ENCODE measurements around the gene LPCAT3. TPM values are rescaled to one million over a fixed set of nuclear protein-coding genes. Genes with fewer than 3 reads are reported as not detected.
"Not testable (repeated sequence)": the region's sequence is repeated elsewhere in the genome, so short reads cannot be mapped to it uniquely, and the experiment has no call there.

Gene LPCAT3
- polyA plus RNA-seq, 1 donor (not counting 4 experiments of a cell fraction or from before 2014, with no cell fraction given), result 69.1 TPM

GRCh38 chr12:7058163-7058845 is 40.0 kb upstream of the LPCAT3 start:
- Histone ChIP-seq H3K36me3 (ENCODE audit: control insufficient read depth in 2 of 2, extremely low read depth in 1 of 2, insufficient read depth in 2 of 2, low read length in 2 of 2) (no peaks in the 10 kb centered on the region), H3K27me3 (ENCODE audit: control insufficient read depth, extremely low read depth, insufficient read depth, low read length) (no peaks in the 10 kb centered on the region), H3K79me2 (ENCODE audit: control insufficient read depth, insufficient read depth, low read length) (no peaks in the 10 kb centered on the region), H2AFZ (ENCODE audit: control insufficient read depth, low read length) (no peak overlapping the region), H3K27ac (ENCODE audit: control insufficient read depth, insufficient read depth, low read length) (no peak overlapping the region), H3K9me3 (ENCODE audit: control insufficient read depth, low read depth, low read length) (no peaks in the 10 kb centered on the region), H3K4me3 (ENCODE audit: control insufficient read depth in 2 of 3, extremely low read depth in 1 of 3, insufficient read depth in 2 of 3, low read depth in 1 of 3, low read length in 3 of 3) (no peak overlapping the region), H3K9me1 (ENCODE audit: control insufficient read depth, extremely low read depth, insufficient read depth, low read length) (no peaks in the 10 kb centered on the region), H3K4me1 (ENCODE audit: control insufficient read depth, extremely low read depth, insufficient read depth, low read length) (peaks cover 5% of the 10 kb centered on the region), H4K20me1 (ENCODE audit: control insufficient read depth, extremely low read depth, insufficient read depth, low read length) (no peaks in the 10 kb centered on the region), H3K9ac (ENCODE audit: control insufficient read depth, extremely low read depth, insufficient read depth, low read length) (no peak overlapping the region), H3K4me2 (ENCODE audit: control insufficient read depth, extremely low read depth, insufficient read depth, low read depth, low read length) (no peak overlapping the region)
- no peak for TF ChIP-seq CTCF (optimal IDR thresholded peaks at IDR 0.05 in 1 of 3, IDR thresholded peaks at IDR 0.05 in 1 of 3, conservative IDR thresholded peaks at IDR 0.05 in 1 of 3; ENCODE audit: extremely low read depth in 1 of 3, insufficient read depth in 2 of 3, low read length in 3 of 3)
- no peak for TF ChIP-seq EZH2 (IDR thresholded peaks at IDR 0.05; ENCODE audit: low read length)
- dilution Hi-C loops (cut with MboI; ENCODE audit: extremely low pct_ligation_motif_present, low sequenced_read_pairs), result no loop called here
- DNase-seq (ENCODE audit: low read depth, low spot score) (no peak), FAIRE-seq (no peak)

GRCh38 chr12:7055736-7056135 is 37.5 kb upstream of the LPCAT3 start:
- H3K27me3 ChIP-seq (ENCODE audit: control insufficient read depth, extremely low read depth, insufficient read depth, low read length); H3K4me3 ChIP-seq (ENCODE audit: control insufficient read depth in 2 of 3, extremely low read depth in 1 of 3, insufficient read depth in 2 of 3, low read depth in 1 of 3, low read length in 3 of 3); DNase-seq (ENCODE audit: low read depth, low spot score); H3K36me3 ChIP-seq (ENCODE audit: control insufficient read depth in 2 of 2, extremely low read depth in 1 of 2, insufficient read depth in 2 of 2, low read length in 2 of 2); H3K9ac ChIP-seq (ENCODE audit: control insufficient read depth, extremely low read depth, insufficient read depth, low read length); FAIRE-seq; H3K79me2 ChIP-seq (ENCODE audit: control insufficient read depth, insufficient read depth, low read length); H3K4me2 ChIP-seq (ENCODE audit: control insufficient read depth, extremely low read depth, insufficient read depth, low read depth, low read length); H3K27ac ChIP-seq (ENCODE audit: control insufficient read depth, insufficient read depth, low read length); H4K20me1 ChIP-seq (ENCODE audit: control insufficient read depth, extremely low read depth, insufficient read depth, low read length); H3K9me1 ChIP-seq (ENCODE audit: control insufficient read depth, extremely low read depth, insufficient read depth, low read length); H3K9me3 ChIP-seq (ENCODE audit: control insufficient read depth, low read depth, low read length); H3K4me1 ChIP-seq (ENCODE audit: control insufficient read depth, extremely low read depth, insufficient read depth, low read length); dilution Hi-C loops (cut with MboI; ENCODE audit: extremely low pct_ligation_motif_present, low sequenced_read_pairs); H2AFZ ChIP-seq (ENCODE audit: control insufficient read depth, low read length): not testable (repeated sequence)

- Histone ChIP-seq H3K79me2 (ENCODE audit: control insufficient read depth, insufficient read depth, low read length) (no peaks in the 10 kb centered on the region), H3K4me2 (ENCODE audit: control insufficient read depth, extremely low read depth, insufficient read depth, low read depth, low read length) (no peak overlapping the region), H3K36me3 (ENCODE audit: control insufficient read depth in 2 of 2, extremely low read depth in 1 of 2, insufficient read depth in 2 of 2, low read length in 2 of 2) (no peaks in the 10 kb centered on the region), H3K27me3 (ENCODE audit: control insufficient read depth, extremely low read depth, insufficient read depth, low read length) (no peaks in the 10 kb centered on the region), H4K20me1 (ENCODE audit: control insufficient read depth, extremely low read depth, insufficient read depth, low read length) (no peaks in the 10 kb centered on the region), H3K27ac (ENCODE audit: control insufficient read depth, insufficient read depth, low read length) (no peak overlapping the region), H3K4me3 (ENCODE audit: control insufficient read depth in 2 of 3, extremely low read depth in 1 of 3, insufficient read depth in 2 of 3, low read depth in 1 of 3, low read length in 3 of 3) (no peak overlapping the region), H3K9me1 (ENCODE audit: control insufficient read depth, extremely low read depth, insufficient read depth, low read length) (no peaks in the 10 kb centered on the region), H3K9me3 (ENCODE audit: control insufficient read depth, low read depth, low read length) (no peaks in the 10 kb centered on the region), H3K9ac (ENCODE audit: control insufficient read depth, extremely low read depth, insufficient read depth, low read length) (no peak overlapping the region), H3K4me1 (ENCODE audit: control insufficient read depth, extremely low read depth, insufficient read depth, low read length) (peaks cover under 1% of the 10 kb centered on the region), H2AFZ (ENCODE audit: control insufficient read depth, low read length) (no peak overlapping the region)
- no peak for FAIRE-seq
- DNase-seq (ENCODE audit: low read depth, low spot score), result no peak
- TF ChIP-seq EZH2 (IDR thresholded peaks at IDR 0.05; ENCODE audit: low read length) (no peak), CTCF (optimal IDR thresholded peaks at IDR 0.05 in 1 of 3, IDR thresholded peaks at IDR 0.05 in 1 of 3, conservative IDR thresholded peaks at IDR 0.05 in 1 of 3; ENCODE audit: extremely low read depth in 1 of 3, insufficient read depth in 2 of 3, low read length in 3 of 3) (no peak)
- dilution Hi-C loops (cut with MboI; ENCODE audit: extremely low pct_ligation_motif_present, low sequenced_read_pairs), result no loop called here
Measured at GRCh38 chr12:7054925-7055324, 36.6 kb upstream of the LPCAT3 start.

GRCh38 chr12:7049973-7050372 is 31.7 kb upstream of the LPCAT3 start:
- H3K9me1 ChIP-seq (ENCODE audit: control insufficient read depth, extremely low read depth, insufficient read depth, low read length); H4K20me1 ChIP-seq (ENCODE audit: control insufficient read depth, extremely low read depth, insufficient read depth, low read length); DNase-seq (ENCODE audit: low read depth, low spot score); H3K36me3 ChIP-seq (ENCODE audit: control insufficient read depth in 2 of 2, extremely low read depth in 1 of 2, insufficient read depth in 2 of 2, low read length in 2 of 2); H3K27me3 ChIP-seq (ENCODE audit: control insufficient read depth, extremely low read depth, insufficient read depth, low read length); dilution Hi-C loops (cut with MboI; ENCODE audit: extremely low pct_ligation_motif_present, low sequenced_read_pairs); H2AFZ ChIP-seq (ENCODE audit: control insufficient read depth, low read length); H3K4me1 ChIP-seq (ENCODE audit: control insufficient read depth, extremely low read depth, insufficient read depth, low read length); H3K4me2 ChIP-seq (ENCODE audit: control insufficient read depth, extremely low read depth, insufficient read depth, low read depth, low read length); H3K79me2 ChIP-seq (ENCODE audit: control insufficient read depth, insufficient read depth, low read length); H3K9ac ChIP-seq (ENCODE audit: control insufficient read depth, extremely low read depth, insufficient read depth, low read length); H3K27ac ChIP-seq (ENCODE audit: control insufficient read depth, insufficient read depth, low read length); H3K4me3 ChIP-seq (ENCODE audit: control insufficient read depth in 2 of 3, extremely low read depth in 1 of 3, insufficient read depth in 2 of 3, low read depth in 1 of 3, low read length in 3 of 3); H3K9me3 ChIP-seq (ENCODE audit: control insufficient read depth, low read depth, low read length); FAIRE-seq: not testable (repeated sequence)
